Subcutaneous adipose tissue (tissue), 4 donors: ENCODE measurements around the gene SINHCAF. TPM values are rescaled to one million over a fixed set of nuclear protein-coding genes. Genes with fewer than 3 reads are reported as not detected.

ENCODE experiments used
- CTCF ChIP-seq: fragments of 450-650 bp; IDR thresholded peaks from one replicate; pipeline ENCODE4 v1.5.1; 2016; ENCODE audit warnings: low read depth, mild to moderate bottlenecking, control low read depth, antibody characterized with exemption, moderate library complexity
- total RNA-seq, 4 donors: library from RNA; depleted of rRNA; stranded (reverse); fragments of >200 nt; gene quantifications; one replicate each; pipeline ENCODE4 v1.1.0, GENCODE V29; 2016

Gene SINHCAF
- total RNA-seq, 4 donors from 2014 or later: 13.2 to 23.6 (median 17.4) TPM

DNA sequence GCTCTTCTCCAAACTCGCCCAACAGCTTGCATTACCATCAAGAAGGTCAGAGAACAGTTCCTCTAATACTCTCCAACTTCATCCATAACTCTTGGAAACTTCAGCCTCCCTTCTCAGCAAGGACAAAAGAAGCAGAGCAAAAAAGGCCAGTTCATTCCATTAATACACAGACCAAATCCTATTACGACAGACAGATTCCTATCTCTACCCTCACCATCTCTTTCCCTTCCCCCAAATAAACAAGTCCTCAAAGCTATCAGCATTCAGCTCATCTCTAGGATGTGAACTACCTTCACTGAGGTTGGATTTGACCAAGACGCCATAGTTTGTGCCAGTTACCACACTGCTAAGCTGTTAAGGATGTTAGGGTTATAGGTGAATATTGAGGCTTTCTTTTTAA, 25.2 kb downstream of the SINHCAF start:
- no peak for TF ChIP-seq CTCF

GRCh38 chr12:31300341-31300740, 25.6 kb downstream of the SINHCAF start:
- no peak for TF ChIP-seq CTCF

- no peak for TF ChIP-seq CTCF
Observed at GRCh38 chr12:31298922-31299321, 27.0 kb downstream of the SINHCAF start.

DNA sequence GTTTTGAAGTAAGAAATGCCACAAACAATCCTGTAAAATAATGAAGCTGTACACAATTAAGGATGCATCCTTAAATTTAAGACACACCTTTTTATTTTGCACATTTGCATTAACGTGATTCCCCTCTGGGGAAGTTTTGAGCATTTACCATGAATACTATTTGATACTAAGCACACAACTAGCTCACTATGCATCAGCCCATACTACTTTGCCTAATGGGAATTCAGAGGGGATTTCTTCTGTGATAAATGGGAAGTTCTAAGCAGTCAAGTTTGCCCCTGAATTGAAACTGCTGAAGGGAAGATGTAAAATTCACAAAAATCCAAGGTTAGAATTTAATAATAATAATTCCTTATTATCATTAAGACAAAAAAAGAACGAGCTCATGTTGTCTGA, 27.4 kb downstream of the SINHCAF start:
- no peak for TF ChIP-seq CTCF

GRCh38 chr12:31297572-31298514, 28.1 kb downstream of the SINHCAF start:
- no peak for TF ChIP-seq CTCF

DNA sequence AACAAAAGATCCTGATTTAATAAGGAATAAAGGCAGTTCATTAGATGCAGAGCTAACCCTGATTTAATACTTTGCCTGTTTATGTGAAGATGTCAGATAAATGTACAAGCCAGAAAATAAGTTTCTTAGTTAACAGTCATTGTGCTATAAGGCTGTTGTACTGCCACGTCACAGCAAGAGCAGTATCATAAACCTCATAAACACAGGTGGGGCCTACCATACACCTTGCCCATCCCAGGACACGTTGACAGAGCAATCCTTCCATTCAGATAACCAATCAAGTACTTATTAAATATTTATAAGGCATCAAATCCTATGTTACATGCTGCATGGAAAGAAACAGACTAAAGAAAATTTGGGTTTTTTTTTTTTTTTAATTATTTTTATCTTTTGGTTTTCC, 36.5 kb downstream of the SINHCAF start:
- no peak for TF ChIP-seq CTCF

DNA sequence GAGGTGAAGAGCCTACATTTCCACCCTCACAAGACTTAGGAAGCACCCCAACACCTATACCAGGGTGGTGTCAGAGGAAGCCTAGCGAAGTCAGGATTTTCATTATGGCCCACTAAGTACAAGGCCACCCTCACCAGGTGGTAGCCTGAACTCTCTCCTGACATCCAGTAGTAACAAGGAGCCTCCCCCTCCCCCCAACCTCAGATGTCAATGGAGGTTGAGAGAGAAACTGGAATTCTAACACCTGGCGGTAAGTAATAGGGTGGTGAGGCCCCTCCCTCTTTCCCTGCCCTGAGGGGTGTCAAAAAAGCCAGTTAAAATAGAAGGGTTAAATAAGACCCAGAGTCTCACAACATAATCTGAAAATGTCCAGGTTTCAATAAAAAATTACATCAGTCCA, 37.6 kb downstream of the SINHCAF start:
- TF ChIP-seq CTCF: no peak
